ENCODE results near the gene CSNK1E.
A peak's percentile ranks its signal among the peaks of the same experiment; 100 is the strongest.
"Not testable (repeated sequence)": the region's sequence is repeated elsewhere in the genome, so short reads cannot be mapped to it uniquely, and the experiment has no call there.

CSNK1E gene

GRCh38 chr22:38317122-38317994 lies at the start of gene CSNK1E:
Gene CSNK1E (minus strand): TSS chr22:38317433. CDS start chr22:38314157, 3,276 bp downstream.
- DNase-seq (ENCODE audit: low spot score), result peak; percentile 73

GRCh38 chr22:38365829-38366228 lies 48.6 kb upstream of the CSNK1E start:
- DNase-seq (ENCODE audit: low spot score), result not testable (repeated sequence)

- DNase-seq (ENCODE audit: low spot score), result not testable (repeated sequence)
Measured at GRCh38 chr22:38365174-38365573, 47.9 kb upstream of the CSNK1E start.

DNA sequence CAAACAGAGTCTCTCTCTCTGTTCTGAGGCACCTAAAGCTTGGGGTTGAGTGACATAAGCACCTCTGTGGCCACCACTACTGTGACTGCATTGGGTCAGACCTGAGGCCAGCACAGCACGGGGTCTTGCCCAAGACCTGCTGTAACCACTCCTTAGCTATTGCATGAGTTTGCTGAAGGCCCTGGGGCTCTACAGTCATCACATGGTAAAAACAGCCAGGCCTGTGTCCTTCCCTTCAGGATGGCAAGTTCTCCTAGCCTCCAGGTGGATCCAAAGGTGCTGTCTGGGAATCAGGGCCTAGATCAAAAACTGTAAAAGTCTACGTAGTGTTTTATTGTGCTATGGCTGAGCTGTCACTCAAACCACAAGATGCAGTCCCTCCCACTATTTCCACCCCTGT lies 43.3 kb upstream of the CSNK1E start:
- DNase-seq (ENCODE audit: low spot score), result not testable (repeated sequence)

- DNase-seq (ENCODE audit: low spot score), result not testable (repeated sequence)
Measured at GRCh38 chr22:38359817-38360216, 42.6 kb upstream of the CSNK1E start.

GRCh38 chr22:38357971-38358370 lies 40.7 kb upstream of the CSNK1E start:
- not testable (repeated sequence) for DNase-seq (ENCODE audit: low spot score)

GRCh38 chr22:38355275-38355674 lies 38.0 kb upstream of the CSNK1E start:
- no peak for DNase-seq (ENCODE audit: low spot score)

GRCh38 chr22:38353701-38354100 lies 36.5 kb upstream of the CSNK1E start:
- no peak for DNase-seq (ENCODE audit: low spot score)

- DNase-seq (ENCODE audit: low spot score), result peak; percentile 68
Measured at GRCh38 chr22:38353142-38353629, 36.0 kb upstream of the CSNK1E start.

GRCh38 chr22:38352436-38352835 lies 35.2 kb upstream of the CSNK1E start:
- no peak for DNase-seq (ENCODE audit: low spot score)

GRCh38 chr22:38350444-38351359 lies 33.5 kb upstream of the CSNK1E start:
- DNase-seq (ENCODE audit: low spot score), result no peak

DNA sequence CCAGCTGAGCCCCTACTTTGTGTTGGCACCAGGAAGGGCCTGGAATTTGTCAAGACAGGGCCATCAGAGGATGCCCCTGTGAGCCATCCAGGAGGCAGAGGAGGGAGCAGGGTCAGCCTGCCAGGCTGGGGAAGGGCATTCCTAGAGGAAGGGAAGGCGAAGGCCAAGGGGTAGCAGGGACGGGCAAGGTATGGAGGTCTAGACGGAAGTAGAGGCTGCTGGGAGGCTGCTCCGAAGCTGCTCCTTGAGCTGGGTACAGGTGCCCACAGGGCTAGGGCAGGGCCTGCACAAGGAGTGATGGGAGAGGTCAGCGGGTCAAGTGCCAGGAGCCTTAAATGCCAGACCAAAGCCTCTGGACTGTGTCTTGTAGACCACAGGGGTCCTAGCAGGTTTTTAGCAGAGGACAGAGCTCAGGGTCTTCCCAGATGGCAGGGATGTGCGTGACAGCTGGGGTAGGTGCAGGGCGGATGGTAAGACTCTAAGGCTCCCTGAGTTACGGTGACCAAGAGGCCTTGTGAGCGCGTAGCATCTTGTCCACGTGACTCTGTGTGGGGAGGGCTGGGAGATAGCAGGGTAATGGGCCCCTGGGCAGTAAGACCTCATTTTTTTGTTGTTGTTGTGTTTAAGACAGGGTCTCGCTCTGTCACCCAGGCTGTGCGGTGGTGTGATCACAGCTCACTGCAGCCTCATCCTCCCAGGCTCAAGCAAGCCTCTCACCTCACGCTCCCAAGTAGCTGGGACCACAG lies 31.7 kb upstream of the CSNK1E start:
- no peak for DNase-seq (ENCODE audit: low spot score)

DNA sequence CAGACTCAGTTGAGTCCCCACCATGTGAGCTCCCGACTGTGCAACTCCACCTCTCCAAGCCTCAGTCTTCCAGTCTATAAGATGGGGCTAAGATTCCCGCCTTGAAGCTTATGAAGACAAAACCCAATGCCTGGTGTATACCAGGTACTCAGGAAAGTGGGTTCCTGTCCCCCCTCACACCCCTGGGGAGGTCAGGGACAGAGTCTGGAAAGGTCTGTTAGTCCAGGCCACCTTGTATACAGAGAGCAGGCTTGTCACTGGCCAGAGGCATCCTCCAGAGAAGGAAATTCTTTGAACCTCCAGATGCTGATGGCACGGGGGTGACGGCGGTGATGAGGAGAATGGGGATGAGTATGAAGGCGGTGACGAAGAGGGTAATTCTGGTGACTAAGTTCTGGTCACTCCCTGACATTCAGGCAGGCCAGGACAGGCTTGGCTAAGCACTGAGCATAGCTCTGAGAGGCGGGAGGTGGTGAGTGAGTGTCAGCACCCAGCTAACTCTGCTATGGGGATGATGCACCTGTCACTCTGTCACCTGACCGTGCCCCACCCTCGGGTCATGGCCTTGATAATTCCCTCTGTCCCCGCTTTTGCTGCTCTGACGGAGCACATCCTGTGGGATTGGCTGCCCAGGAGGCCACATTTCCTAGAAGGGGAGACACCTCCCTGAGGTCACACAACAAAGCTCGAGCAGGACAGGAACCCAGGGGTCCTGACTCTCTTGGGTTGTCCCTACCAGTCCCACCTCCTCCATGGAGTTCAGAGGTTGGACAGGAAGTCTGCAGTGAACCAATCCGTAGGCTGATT lies 30.9 kb upstream of the CSNK1E start:
- DNase-seq (ENCODE audit: low spot score), result no peak

- DNase-seq (ENCODE audit: low spot score), result no peak
Measured at GRCh38 chr22:38347181-38347943, 30.1 kb upstream of the CSNK1E start.

- no peak for DNase-seq (ENCODE audit: low spot score)
Measured at GRCh38 chr22:38346506-38346905, 29.3 kb upstream of the CSNK1E start.

GRCh38 chr22:38345782-38346181 lies 28.5 kb upstream of the CSNK1E start:
- no peak for DNase-seq (ENCODE audit: low spot score)

GRCh38 chr22:38339893-38340292 lies 22.7 kb upstream of the CSNK1E start:
- DNase-seq (ENCODE audit: low spot score), result not testable (repeated sequence)

DNA sequence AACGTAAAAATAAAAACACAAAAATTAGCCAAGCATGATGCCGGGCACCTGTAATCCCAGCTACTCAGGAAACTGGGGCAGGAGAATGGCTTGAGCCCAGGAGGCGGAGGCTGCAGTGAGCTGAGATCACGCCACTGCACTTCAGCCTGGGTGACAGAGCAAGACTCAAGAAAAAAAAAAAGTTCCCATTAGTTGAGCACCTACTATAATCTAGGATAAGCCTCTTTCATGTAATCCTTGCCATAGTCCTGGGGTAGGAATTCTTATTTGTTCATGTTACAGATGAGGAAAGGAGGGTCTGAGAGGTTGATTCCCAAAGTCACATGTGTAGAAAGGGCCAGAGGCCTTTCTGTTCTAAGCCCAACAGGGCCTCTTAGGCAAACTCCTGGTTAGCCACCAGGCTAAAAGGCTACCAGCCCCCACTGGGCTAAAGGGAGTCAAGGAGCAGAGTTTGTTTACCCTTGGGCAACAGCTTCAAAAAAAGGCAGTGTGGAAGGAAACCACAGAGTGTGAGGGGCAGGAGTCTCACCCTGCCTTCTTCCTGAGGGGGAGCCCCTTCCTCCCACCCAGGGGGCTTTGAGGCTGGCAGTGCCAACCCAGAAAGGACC lies 21.6 kb upstream of the CSNK1E start:
- DNase-seq (ENCODE audit: low spot score), result no peak

GRCh38 chr22:38336699-38337098 lies 19.5 kb upstream of the CSNK1E start:
- no peak for DNase-seq (ENCODE audit: low spot score)

- DNase-seq (ENCODE audit: low spot score), result no peak
Measured at GRCh38 chr22:38335077-38335476, 17.8 kb upstream of the CSNK1E start.
